Thymus (tissue), 11 donors: ENCODE data around the gene ZNF280B. TPM values are rescaled to one million over a fixed set of nuclear protein-coding genes. Genes with fewer than 3 reads are reported as not detected.

Experiments
- DNase-seq, 9 donors: peaks; one replicate each; pipeline ENCODE4 v3.0.0-alpha.2; 2013; ENCODE audit warnings: low spot score in 9 of 9, low read depth in 6 of 9, missing footprints in 1 of 9
- H3K27ac ChIP-seq, 2 donors: one replicate each; pipeline ENCODE4 v1.5.1; 2013; ENCODE audit warnings: control low read depth in 1 of 2, low read depth in 1 of 2, low read length in 1 of 2, mild to moderate bottlenecking in 1 of 2, moderate library complexity in 1 of 2
- H3K27me3 ChIP-seq, 2 donors: one replicate each; pipeline ENCODE4 v1.5.1; 2013; ENCODE audit warnings: low read length in 1 of 2; ENCODE audit not compliant: control insufficient read depth in 2 of 2, insufficient read depth in 1 of 2
- H3K36me3 ChIP-seq, 2 donors: one replicate each; pipeline ENCODE4 v1.5.1; 2013; ENCODE audit warnings: low read length in 1 of 2, mild to moderate bottlenecking in 1 of 2, moderate library complexity in 1 of 2; ENCODE audit not compliant: control insufficient read depth in 2 of 2, insufficient read depth in 2 of 2
- H3K4me1 ChIP-seq, 2 donors: one replicate each; pipeline ENCODE4 v1.5.1; 2013; ENCODE audit warnings: low read length in 2 of 2; ENCODE audit not compliant: control insufficient read depth in 2 of 2, insufficient read depth in 2 of 2
- H3K4me3 ChIP-seq, 2 donors: one replicate each; pipeline ENCODE4 v1.5.1; 2013; ENCODE audit warnings: low read length in 2 of 2, control low read depth in 1 of 2, mild to moderate bottlenecking in 1 of 2
- H3K9me3 ChIP-seq, 2 donors: one replicate each; pipeline ENCODE4 v1.5.1; 2013; ENCODE audit warnings: low read length in 1 of 2, mild to moderate bottlenecking in 1 of 2; ENCODE audit not compliant: control insufficient read depth in 2 of 2, insufficient read depth in 1 of 2
- WGBS: extraction: QIAGEN DNeasy Blood & Tissue Kit; methylation state at CpG from one replicate; pipeline ENCODE4 v1.1.7; 2013; 5-methylcytosine and 5-hydroxymethylcytosine counted together
- polyA plus RNA-seq: library from polyadenylated mRNA; stranded (reverse); fragments of 200-250 nt; gene quantifications from one replicate; pipeline ENCODE4 v1.2.3, GENCODE V29; 2013
- total RNA-seq: library from RNA; stranded (reverse); fragments of 120-200 nt; gene quantifications from one replicate; pipeline ENCODE4 v1.2.4, GENCODE V29; 2013
- donor health status: healthy.

ZNF280B gene
- total and polyA plus RNA-seq, 2 donors: 0.55 to 0.99 TPM

- no peaks in the 10 kb centered on the region for H3K27me3 ChIP-seq
- DNase-seq: no peak
- WGBS: 77% methylated on average over 4 of the region's 4 CpGs
Observed at GRCh38 chr22:22552630-22553029, 44.1 kb upstream of the ZNF280B start.

DNA sequence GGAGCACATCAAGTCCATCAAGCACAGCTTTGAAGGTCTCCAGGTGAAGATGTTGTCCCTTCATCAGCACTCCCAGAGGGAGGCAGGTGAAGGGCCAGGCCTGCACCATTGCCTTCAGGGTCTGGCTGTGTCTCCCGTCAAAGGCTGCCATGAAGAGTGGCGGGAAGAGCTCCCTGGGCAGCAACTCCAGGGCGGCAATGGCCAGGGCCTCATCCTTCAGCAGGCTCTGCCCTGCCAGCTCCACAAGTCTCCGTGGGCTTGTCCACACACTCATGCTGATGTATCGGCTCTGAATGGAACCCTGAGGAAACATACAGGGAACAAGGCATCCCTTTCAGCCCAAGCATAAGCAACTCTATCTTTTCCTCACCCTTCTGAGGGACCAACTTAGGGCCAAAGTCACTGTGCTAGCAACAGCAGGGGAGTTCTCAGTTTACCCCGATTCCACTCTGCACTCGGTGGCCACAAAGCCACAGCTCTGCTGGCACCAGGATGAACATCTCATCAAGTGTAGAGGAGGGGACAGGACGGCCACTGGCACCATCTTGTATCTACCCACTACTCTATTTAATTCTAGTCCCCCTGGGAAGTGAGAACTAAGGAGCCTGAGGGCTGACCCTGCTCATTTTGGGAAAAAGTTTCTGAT lies 42.4 kb upstream of the ZNF280B start:
- Histone ChIP-seq H3K27ac (no peak overlapping the region), H3K9me3 (no peaks in the 10 kb centered on the region), H3K4me1 (no peaks in the 10 kb centered on the region), H3K36me3 (no peaks in the 10 kb centered on the region), H3K27me3 (no peaks in the 10 kb centered on the region), H3K4me3 (no peak overlapping the region)
- no peak for DNase-seq
- 96% methylated on average over 8 of the region's 8 CpGs for WGBS

More at GRCh38 chr22:22552630-22553029, 44.1 kb upstream of the ZNF280B start:
- H3K36me3 ChIP-seq: no peaks in the 10 kb centered on the region
- no peaks in the 10 kb centered on the region for H3K9me3 ChIP-seq
- no peak overlapping the region for H3K4me3 ChIP-seq
- no peak overlapping the region for H3K27ac ChIP-seq
- no peaks in the 10 kb centered on the region for H3K4me1 ChIP-seq

- Histone ChIP-seq H3K36me3 (no peaks in the 10 kb centered on the region), H3K4me3 (no peak overlapping the region), H3K9me3 (no peaks in the 10 kb centered on the region), H3K4me1 (no peaks in the 10 kb centered on the region), H3K27ac (no peak overlapping the region), H3K27me3 (no peaks in the 10 kb centered on the region)
- WGBS: 100% methylated on average over 1 of the region's 1 CpG
- DNase-seq: no peak
Observed at GRCh38 chr22:22548910-22549309, 40.4 kb upstream of the ZNF280B start.

DNA sequence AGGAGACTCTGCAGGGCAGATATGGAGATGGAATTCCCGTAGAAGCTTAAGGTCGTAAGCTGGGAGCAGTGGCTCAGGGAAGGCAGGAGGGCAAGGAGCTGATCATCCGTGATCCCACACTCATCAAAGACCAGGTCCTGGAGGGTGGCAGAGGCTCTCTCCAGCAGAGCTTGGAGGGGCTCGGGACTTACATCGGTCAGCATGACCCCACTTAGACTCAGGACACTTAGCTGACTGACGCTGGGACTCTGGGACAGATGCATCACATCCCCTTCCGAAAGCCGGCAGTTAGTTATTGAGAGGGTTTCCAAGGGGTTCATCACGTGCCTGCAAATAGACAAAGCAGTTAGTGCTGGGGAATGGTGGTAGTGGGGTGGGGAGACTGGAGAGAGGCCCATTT lies 39.8 kb upstream of the ZNF280B start:
- Histone ChIP-seq H3K27me3 (no peaks in the 10 kb centered on the region), H3K4me3 (no peak overlapping the region), H3K9me3 (no peaks in the 10 kb centered on the region), H3K27ac (no peak overlapping the region), H3K4me1 (no peaks in the 10 kb centered on the region), H3K36me3 (no peaks in the 10 kb centered on the region)
- no peak for DNase-seq
- WGBS: 87% methylated on average over 9 of the region's 9 CpGs

GRCh38 chr22:22547692-22548300 lies 39.3 kb upstream of the ZNF280B start:
- no peak for DNase-seq
- 35% methylated on average over 3 of the region's 3 CpGs for WGBS

GRCh38 chr22:22547226-22547625 lies 38.7 kb upstream of the ZNF280B start:
- WGBS: 94% methylated on average over 3 of the region's 3 CpGs
- H3K4me3 ChIP-seq: no peak overlapping the region
- H3K9me3 ChIP-seq: no peaks in the 10 kb centered on the region
- H3K27ac ChIP-seq: no peak overlapping the region
- H3K36me3 ChIP-seq: no peaks in the 10 kb centered on the region
- DNase-seq: no peak
- no peaks in the 10 kb centered on the region for H3K27me3 ChIP-seq
- H3K4me1 ChIP-seq: no peaks in the 10 kb centered on the region

More at GRCh38 chr22:22547692-22548300, 39.3 kb upstream of the ZNF280B start:
- Histone ChIP-seq H3K27me3 (no peaks in the 10 kb centered on the region), H3K4me1 (no peaks in the 10 kb centered on the region), H3K4me3 (no peak overlapping the region), H3K9me3 (no peaks in the 10 kb centered on the region), H3K36me3 (no peaks in the 10 kb centered on the region), H3K27ac (no peak overlapping the region)

DNA sequence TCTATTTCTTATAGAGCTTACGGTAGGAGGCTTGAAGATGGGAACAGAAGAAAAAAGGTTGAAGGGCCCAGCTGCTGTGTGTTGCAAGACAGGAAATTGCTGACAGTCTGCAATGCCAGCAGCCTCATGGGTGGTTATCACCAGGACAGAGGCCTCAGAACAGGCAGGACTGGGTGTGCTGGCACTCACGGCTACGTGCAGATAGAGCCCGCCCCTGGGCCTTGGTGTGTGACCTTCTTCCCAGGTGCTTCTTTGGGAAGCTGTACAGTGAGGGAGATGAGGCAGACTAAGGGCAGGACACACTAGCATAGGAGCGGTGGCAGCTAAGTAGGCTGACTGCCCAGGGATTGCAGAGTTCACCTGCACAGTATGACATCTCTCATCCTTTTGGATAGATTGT lies 37.9 kb upstream of the ZNF280B start:
- 55% methylated on average over 5 of the region's 5 CpGs for WGBS
- Histone ChIP-seq H3K27me3 (no peaks in the 10 kb centered on the region), H3K27ac (no peak overlapping the region), H3K4me1 (no peaks in the 10 kb centered on the region), H3K9me3 (no peaks in the 10 kb centered on the region), H3K36me3 (no peaks in the 10 kb centered on the region), H3K4me3 (no peak overlapping the region)
- no peak for DNase-seq

GRCh38 chr22:22545084-22545483 lies 36.5 kb upstream of the ZNF280B start:
- no peak for DNase-seq
- Histone ChIP-seq H3K4me3 (no peak overlapping the region), H3K9me3 (no peaks in the 10 kb centered on the region), H3K27me3 (no peaks in the 10 kb centered on the region), H3K27ac (no peak overlapping the region), H3K36me3 (no peaks in the 10 kb centered on the region), H3K4me1 (no peaks in the 10 kb centered on the region)
- 93% methylated on average over 2 of the region's 2 CpGs for WGBS

DNA sequence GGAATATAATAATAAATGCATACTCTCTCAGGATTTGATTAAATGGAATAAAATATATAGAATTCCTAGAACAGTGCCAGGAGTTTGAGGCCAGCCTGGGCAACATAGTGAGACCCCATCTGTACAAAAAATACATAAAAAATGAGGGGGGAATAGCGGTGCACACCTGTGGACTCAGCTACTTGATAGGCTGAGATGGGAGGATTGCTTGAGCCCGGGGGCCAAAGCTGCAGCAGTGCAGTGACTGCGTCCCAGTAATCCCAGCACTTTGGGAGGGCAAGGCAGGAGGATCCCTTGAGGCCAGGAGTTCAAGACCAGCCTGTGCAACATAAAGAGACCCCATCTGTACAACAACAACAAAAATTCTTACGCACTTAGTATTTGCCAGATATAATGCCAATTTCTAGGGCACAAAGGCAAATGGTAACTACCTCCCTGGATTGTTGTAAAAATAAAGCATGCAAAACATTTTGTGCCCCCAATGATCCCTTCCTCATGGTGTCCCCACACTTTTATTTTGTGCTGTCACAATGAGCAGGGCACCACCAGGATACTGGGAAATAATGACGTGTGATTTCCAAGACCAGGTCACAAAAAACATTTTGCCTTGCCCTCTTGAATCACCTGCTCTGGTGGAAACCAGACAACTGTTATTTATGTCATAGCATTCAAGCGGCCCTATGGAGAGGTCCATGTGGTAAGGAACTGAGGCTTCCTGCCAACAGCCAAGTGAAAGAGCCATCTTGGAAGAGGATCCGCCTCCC lies 29.9 kb upstream of the ZNF280B start:
- no peaks in the 10 kb centered on the region for H3K4me1 ChIP-seq
- no peaks in the 10 kb centered on the region for H3K9me3 ChIP-seq
- WGBS: 92% methylated on average over 7 of the region's 7 CpGs

More for the DNA sequence above, 29.9 kb upstream of the ZNF280B start:
- H3K27ac ChIP-seq: no peak overlapping the region
- H3K36me3 ChIP-seq: no peaks in the 10 kb centered on the region
- no peak for DNase-seq
- no peak overlapping the region for H3K4me3 ChIP-seq
- peaks cover 0 to 2% of the 10 kb centered on the region in 2 donors for H3K27me3 ChIP-seq
